ENCODE results near the gene PLD3.
"Not testable (repeated sequence)": the region's sequence is repeated elsewhere in the genome, so short reads cannot be mapped to it uniquely, and the experiment has no call there.

PLD3 gene

DNA sequence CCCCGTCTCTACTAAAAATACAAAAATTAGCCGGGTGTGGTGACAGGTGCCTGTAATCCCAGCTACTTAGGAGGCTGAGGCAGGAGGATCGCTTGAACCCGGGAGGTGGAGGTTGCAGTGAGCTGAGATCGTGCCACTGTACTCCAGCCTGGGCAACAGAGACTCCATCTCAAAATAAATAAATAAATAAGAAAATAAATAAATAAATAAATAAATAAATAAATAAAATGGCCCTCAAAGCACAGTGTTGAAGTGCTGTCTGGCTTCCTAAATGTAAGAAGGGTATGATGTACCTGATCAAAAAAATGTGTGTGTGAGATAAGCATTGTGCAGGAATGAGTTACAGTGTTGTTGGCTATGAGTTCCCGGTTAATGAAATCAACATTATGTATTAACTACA is 15.4 kb upstream of the PLD3 start:
- not testable (repeated sequence) for DNase-seq (ENCODE audit: low spot score)

DNA sequence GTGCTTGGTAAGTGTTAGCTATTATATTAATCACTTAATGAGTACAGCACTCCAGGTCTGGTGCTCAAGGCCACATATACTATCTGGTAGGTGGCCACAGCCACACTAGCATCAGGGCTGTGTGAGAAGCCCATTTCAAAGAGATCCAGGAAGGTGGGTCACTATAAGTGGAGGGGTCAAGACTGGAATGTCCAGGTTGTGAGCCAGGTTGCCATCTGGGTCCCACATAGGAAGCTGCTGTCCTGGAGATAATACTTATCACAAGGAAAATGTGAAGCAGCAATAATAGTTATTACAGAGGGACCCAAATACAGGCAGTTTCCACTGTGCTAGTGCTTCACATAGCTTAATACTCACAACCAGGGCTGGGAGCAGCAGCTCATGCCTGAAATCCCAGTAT is 13.4 kb upstream of the PLD3 start:
- no peak for DNase-seq (ENCODE audit: low spot score)

DNA sequence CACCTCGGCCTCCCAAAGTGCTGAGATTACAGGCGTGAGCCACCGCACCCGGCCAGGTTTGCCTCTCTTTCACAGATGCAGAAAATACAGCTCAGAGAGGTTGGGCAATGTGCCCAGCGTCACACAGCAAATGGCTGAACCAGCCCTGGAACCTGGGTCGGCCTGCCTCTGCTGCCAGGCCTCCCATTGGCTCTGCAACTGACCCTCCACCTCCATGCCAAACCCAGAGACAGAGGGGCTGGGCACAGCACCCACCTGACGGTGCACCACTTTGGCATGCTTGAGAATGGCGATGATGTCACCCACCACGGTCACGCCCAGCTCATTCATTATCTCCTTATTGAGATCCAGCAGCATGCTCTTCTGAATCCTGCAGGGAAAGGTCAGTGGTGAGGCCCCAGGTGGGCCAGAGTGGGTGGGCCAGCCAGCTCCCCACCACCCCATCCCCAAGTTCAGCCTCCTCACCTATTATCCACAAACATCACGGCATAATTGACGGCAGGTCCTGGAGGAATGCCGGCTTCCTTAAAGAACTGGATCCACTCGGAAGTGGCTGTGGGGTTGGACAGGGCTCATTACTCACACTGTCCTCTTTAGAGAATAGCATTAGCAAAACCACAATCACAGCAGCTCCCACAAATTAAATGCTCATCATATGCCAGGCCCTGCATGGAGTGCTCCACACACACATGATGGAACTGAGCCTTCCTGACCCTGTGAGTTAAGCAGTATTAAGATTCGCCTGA is 12.5 kb upstream of the PLD3 start:
- no peak for DNase-seq (ENCODE audit: low spot score)

DNA sequence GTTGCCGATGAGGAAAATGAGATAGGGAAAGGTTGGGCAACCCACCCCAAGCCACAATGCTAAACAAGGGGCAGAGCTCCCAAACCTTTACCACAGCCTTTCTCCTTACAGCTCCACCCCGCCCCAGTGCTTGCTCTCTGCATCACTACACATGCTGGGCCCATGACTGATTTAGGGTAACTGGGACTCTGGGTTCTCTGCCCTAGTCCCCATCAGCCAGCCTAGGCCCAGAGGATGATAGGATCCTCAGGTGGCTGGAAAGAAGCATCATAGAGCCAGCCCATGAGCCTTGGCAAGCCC is 11.9 kb upstream of the PLD3 start:
- no peak for DNase-seq (ENCODE audit: low spot score)

DNA sequence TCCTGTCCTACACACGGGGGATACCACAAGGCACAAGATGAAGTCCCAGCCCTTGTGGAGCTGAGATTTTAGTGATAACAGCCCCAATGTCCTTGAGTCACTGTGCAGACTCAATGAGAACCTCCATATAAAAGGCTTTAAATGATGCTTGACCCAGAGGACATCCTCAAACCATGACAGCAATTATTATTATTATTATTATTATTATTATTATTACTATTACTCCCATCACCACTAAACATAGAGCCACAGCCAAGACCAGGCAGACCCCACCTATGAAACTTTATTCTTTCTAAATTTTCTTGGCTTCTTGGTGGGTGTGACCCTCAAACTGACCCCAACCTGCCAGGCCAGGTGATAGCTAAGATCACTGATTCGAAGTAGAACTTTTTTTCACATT is 11.4 kb upstream of the PLD3 start:
- no peak for DNase-seq (ENCODE audit: low spot score)

DNA sequence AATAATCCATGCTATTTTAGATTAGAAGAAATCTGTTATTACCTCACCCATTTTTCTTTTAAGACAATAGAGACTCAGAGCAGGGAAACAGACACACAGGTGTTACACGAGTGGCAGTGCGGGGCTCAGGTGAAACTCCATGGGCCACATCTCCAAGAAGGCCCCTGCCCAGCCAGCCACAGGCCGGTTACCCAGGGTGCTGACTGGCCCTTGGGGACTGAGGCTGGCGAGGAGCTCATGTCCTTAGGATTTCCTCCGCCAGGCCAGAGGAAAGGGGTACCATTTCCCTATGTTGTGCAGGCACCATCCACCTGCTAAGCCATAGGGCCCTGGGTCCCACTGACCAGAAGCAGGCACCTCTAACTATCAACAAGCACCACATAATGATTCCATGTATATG is 10.9 kb upstream of the PLD3 start:
- no peak for DNase-seq (ENCODE audit: low spot score)

DNA sequence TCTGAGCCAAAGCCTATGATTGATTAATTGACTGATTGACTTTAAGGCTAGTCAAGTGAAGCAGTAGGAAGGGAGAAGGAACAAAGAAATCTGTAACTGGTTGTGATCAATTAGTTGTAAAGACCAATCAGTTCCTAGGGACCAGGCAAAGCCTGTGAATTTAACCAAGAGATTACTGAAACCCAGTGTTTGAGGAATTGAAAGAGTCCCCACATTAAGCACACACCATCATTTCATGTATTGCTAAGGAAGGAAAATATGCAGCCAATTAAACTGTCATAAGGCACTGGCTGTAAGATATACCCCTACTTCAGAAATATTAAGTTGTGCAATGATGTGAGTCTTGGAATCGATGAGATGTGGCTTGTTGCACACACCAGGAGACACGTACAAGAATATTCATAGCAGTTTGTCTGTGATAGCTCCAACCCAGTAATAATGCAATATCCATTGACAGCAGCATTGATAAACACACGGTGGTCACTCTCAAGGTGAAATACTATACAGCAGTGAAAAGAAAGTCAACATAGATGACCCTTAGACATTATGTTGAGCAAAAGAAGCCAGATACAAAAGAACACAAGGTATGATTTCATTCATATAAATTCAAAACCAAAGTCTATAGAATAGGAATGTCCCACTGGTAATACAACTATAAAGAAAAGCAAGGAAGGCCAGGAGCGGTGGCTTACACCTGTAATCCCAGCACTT is 9.3 kb upstream of the PLD3 start:
- no peak for DNase-seq (ENCODE audit: low spot score)

DNA sequence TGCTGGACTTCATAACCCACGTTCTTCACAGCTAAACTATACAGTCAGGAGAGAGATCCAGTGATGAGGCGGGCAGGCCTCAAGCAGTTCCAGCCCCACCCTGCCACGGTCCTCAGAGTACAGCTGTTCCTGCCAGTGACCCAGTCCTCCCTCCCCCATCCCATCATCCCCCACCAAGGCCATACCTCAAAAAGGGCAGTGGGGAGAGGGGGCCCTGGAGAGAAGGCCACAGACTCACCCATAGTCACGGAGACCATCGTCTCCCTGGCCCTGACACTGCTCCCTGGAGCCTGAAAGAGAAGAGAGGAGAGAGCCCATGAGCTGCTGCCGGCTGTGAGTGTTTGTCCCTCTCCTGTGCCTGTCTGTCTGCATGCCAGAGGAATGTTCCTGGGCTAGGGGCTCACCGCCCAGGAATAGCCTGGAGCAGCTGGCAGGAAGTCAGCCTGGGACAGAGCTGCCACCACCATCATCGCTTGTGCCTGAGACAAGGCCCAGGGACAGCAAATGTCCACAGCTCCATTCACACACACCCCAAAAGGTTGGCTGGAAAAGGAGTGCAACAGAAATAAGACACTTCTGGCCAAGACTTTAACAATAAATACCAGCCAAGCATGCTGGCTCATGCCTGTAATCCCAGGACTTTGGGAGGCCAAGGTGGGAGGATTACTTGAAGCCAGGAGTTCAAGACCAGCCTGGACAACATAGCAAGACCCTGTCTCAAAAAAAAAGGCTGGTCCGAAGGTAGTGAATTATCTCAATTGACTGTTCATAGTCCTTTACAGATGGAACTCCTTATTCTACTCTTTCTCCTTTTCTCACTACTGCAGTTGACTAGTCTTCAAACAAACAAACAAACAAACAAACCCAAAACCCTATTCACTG is 6.7 kb upstream of the PLD3 start:
- no peak for DNase-seq (ENCODE audit: low spot score)

DNA sequence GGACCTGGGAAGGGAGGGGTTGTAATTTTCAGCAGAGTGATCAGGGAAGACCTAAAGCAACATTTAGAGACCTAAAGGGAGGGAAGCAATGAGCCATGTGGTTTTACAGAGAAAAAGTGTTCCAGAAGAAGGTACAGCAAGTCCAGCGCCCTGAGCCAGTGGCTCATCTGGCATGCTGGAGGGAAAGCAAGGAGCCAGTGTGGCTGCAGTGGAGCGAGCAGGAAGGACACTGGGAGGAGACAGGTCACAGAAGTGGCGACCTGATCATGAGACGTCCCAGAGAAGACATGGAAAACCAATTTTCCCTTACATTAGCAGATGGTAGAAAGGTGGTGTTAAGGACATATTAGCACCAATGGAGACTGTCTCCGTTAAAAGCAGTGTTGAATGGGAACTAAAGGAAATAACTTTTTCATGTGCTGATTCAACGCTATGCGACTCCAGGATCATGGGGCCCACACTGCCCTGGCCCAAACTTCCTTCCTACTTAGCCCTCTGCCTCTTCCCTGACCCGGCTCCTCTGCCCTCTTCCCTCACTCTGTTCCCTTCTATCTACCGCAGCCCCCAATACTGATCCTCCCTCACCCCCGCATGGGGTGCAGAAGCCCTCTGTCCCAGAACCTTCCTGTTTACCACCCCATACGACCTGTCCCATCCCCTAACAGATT is 5.7 kb upstream of the PLD3 start:
- no peak for DNase-seq (ENCODE audit: low spot score)

DNA sequence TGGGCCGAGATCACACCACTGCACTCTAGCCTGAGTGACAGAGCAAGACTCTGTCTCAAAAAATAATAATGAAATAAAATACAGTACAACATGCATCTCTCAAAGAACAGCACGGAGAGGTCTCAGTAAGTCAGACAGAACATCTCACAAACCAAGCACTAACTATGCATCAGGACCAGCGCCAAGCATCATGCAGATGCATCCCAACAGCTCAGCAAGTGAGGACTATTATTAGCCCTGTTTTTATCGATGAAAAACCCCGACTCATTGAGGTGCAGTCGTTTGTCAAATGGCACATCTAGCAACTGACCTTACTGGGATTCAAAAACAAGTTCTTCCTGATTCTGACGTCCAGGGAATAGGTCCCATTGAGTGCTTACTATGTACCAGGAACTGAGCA is 4.1 kb upstream of the PLD3 start:
- DNase-seq (ENCODE audit: low spot score) = no peak

DNA sequence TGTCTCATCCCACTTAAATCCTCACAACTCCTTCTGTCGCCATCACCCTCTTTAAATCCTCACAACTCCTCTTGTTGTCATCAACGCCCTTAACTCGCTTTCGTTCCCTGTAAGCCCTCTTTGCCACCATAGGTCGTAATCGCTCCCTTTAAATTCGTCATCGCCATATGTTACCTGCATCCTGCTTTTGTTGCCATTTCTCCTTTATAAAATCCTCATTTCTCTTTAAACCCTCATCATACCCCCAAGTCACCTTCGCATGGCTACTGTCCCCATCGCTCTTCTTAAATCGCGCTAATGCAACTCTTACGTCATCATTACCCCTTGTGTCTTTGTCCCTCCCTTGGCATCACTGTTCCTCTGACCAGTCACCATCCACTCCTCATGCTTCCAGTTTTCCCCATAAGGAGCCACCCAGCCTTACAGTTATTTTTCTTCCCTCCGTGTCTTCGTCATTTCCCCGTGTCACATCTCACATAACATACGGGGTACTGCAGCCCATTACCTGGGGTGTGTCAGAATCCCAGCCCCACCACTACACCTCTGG is 539 bp downstream of the PLD3 start:
- DNase-seq (ENCODE audit: low spot score) = no peak

DNA sequence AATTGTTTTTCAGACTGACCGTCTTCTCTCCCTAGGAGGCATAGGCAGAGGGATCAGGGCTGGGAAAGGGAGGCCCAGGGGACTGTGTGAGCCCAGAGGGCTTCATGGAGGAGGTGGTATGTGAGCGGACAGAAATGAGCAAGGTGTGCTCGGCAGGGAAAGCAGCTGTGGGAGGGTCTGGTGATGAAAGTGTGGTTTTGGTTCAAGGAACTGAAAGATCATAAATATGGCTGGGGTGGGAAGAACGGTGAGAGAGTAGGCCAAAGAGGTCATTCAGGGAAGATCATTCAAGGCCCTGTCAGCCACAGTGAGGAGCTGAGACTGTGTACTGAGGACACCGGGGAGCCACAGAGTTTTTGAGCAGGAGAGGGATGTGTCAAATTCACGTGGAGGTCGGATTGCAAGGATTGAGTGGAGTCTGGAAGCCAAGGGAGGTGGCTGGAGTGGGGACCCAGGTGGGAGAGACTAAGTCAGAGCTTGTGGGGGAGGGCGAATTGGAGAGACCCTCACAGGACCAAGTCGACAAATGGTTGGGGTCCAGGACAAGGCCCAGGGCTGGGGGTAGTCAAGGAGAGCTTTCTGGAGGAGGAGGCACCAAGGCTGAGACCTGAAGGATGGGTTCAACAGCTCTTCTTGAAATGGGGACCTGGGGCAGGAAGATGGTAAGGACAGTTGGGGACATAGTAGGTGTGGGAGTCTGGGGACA is 7.6 kb downstream of the PLD3 start:
- DNase-seq (ENCODE audit: low spot score) = no peak

DNA sequence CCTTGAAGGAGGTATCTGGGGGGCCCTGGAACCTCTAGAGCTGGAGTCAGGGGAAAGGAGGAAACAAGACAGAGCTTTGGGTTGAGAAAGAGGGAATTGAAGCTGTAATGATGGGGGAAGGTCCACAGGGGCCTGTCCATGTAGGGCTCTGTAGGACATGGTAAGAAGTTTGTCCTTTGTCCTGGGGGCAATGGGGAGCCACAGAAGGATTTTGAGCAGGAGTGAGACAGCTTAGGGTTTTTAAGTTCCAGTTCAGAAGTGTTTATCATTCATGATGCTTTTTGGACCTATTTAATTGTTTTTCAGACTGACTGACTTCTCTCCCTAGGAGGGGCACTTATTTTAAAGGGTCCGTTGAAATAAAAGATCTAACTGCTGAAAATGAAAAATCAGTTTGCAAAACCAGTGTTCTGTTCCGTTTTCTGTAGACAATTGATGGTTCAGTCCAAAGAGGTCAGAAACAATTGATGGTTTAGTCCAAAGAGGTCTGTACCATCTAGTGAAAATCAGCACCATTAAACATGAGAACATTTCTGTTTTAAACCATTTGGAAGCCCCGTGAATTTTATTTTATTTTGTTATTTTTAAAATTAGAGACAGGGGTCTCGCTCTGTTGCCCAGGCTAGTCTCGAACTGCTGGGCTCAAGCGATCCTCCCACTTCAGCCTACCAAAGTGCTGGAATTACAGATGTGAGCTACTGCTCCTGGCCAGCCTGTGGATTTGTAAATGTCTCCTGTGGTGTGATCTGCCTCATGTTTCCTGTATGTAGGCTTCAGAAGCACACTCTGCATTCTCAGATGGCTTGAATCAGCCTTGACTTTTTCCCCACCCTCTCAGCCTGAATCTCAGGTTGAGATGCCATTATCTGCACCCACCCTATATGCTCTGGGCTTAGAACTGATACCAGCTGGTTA is 8.4 kb downstream of the PLD3 start:
- DNase-seq (ENCODE audit: low spot score) = no peak

DNA sequence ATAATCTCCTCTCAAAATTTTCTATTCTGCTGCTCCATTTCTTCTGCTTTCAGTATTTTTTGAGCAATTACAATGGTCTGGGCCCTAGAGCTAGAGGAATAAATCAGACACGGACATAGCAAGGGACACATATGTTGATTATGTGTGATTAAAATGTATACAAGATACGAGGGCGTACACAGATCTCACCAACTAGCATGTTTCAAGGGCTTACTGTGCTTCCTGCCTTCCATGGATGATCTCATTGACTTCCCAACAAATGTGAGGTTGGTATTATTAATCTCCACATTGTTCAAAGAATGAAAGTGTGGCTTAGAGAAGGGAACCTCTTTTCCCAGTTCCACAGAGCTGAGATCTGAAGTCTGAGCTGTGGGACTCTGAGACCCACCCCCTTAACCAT is 9.1 kb downstream of the PLD3 start:
- no peak for DNase-seq (ENCODE audit: low spot score)

DNA sequence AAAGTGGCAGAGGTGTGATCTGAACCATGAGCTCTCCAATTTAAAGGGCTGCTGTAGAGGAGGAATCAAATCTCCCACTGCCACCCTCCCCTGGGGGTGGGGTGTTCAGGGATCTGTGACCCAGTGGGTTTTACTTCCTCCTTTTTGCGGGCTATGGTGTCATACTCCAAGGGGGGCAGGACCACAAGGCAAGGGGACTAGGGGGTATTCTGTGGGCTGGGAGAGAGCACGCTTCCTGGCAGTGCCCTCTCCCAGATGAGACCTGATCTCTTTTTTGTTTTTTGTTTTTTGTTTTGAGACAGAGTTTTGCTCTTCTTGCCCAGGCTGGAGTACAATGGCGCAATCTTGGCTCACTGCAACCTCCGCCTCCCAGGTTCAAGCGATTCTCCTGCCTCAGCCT is 10.3 kb downstream of the PLD3 start:
- no peak for DNase-seq (ENCODE audit: low spot score)

DNA sequence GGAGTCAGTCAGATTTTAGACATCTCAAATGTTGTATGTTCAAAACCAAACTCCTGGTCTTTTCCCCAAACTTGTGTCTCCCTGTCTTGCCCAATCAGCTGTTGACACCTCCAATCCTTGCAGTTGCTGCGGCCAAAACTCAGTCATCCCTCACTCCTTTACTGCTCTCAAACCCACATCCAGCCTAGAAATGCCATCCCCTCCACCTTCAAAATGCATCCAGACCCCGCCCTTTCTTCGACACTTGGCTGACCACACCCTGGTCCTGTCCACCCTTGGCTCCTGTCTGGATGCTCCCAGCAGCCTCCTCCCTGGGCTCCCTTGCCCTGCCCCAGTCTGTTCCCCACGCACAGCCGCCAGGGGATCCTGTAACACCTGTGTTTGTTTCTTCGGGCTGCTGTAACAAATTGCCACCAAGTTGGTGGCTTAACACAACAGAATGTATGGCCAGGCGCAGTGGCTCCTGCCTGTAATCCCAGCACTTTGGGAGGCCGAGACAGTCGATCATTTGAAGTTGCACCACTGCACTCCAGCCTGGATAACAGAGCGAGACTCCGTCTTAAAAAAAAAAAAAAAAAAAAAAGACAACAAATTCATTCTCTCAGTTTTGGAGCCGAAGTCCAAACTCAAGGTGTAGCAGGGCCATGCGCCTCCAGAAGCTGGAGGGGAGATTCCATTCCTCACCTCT is 11.7 kb downstream of the PLD3 start:
- no peak for DNase-seq (ENCODE audit: low spot score)

DNA sequence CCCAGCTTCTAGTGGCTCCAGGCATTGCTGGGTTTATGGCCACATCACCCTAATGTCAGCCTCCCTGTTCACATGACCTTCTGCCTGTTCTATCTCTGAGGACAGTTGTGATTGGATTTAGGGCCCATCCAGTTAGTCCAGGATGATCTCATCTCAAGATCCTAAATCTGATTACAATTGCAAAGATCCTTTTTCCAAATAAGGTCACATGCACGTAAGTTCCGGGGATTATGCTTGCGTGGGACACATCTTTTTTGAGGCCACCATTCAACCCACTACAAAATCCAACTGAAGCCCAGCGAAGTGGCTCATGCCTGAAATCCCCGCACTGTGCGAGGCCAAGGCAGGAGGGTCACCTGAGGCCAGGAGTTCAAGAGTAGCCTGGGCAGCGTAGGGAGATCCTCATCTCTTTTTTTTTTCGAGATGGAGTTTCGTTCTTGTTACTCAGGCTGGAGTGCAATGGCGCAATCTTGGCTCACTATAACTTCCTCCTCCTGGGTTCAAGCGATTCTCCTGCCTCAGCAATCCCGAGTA is 12.3 kb downstream of the PLD3 start:
- no peak for DNase-seq (ENCODE audit: low spot score)

DNA sequence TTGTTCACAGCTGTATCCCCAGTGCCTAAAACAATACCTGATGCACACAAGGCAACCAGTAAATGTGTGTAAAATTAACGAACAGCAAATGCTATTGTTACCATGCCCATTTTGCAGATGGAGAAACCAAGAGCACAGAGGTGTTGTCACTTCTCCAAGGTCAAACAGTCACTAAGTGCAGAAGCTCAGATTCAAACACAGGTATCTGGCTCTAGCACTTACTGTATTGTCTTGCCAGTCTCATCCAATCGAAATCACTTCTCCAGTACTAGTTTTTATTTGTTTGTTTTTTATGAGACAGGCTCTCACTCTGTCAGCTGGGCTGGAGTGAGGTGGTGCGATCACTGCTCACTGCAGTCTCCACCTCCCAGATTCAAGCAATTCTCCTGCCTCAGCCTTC is 13.7 kb downstream of the PLD3 start:
- no peak for DNase-seq (ENCODE audit: low spot score)

DNA sequence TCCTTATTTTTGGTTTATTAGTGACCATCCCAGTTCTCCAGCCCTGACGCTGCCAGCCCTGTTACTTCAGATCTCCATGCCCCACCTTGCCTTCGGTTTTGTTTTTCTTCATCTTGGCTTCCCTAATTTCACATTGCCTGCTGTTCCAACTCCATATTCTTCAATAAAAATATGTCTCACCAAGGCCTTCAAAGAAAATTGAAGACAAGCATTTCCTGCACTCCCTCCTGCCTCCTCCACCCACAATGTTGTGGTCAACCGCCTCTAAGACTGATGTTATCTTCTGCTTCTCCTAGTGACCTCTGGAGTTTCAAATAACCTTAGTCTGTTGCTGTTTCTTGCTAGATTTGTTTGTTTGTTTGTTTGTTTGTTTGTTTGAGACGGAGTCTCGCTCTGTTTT is 14.6 kb downstream of the PLD3 start:
- DNase-seq (ENCODE audit: low spot score) = no peak

DNA sequence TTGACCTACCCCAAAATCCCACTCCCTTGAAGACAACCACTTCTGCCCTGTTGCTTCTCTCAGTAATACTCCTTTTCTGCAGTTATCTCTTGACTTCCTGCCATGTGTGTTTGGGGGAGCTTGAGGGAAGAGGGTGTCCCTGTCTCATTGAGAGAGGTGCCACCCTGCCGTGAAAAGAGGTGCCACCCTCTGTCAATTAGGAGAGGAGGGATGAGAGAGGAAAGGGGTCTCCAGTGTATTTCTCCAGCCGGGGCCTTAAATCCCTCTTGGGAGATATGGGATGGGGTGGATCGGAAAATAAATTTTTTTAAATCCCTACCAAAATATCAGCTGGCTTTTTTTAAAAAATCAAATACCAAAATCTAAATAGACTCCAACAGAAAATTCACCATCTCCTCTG is 16.5 kb downstream of the PLD3 start:
- no peak for DNase-seq (ENCODE audit: low spot score)

All from COLO829 (cell line).